Measurements from ENCODE around the gene PTGDR2.

Gene PTGDR2

GRCh38 chr11:60857378-60858232, 1.9 kb upstream of the PTGDR2 start:
- no peak for TF ChIP-seq GATA3 (IDR thresholded peaks at IDR 0.05; ENCODE audit: low read depth, low read length)

GRCh38 chr11:60854847-60855725, 664 bp downstream of the PTGDR2 start:
- TF ChIP-seq GATA2 (IDR thresholded peaks at IDR 0.05; ENCODE audit: low read depth, low read length), result no peak
- no peak for TF ChIP-seq GATA3 (IDR thresholded peaks at IDR 0.05; ENCODE audit: low read depth, low read length)

- TF ChIP-seq GATA2 (IDR thresholded peaks at IDR 0.05; ENCODE audit: low read depth, low read length) (no peak), GATA3 (IDR thresholded peaks at IDR 0.05; ENCODE audit: low read depth, low read length) (no peak)
These were observed 1.5 kb downstream of the PTGDR2 start for GRCh38 chr11:60854140-60854846.

DNA sequence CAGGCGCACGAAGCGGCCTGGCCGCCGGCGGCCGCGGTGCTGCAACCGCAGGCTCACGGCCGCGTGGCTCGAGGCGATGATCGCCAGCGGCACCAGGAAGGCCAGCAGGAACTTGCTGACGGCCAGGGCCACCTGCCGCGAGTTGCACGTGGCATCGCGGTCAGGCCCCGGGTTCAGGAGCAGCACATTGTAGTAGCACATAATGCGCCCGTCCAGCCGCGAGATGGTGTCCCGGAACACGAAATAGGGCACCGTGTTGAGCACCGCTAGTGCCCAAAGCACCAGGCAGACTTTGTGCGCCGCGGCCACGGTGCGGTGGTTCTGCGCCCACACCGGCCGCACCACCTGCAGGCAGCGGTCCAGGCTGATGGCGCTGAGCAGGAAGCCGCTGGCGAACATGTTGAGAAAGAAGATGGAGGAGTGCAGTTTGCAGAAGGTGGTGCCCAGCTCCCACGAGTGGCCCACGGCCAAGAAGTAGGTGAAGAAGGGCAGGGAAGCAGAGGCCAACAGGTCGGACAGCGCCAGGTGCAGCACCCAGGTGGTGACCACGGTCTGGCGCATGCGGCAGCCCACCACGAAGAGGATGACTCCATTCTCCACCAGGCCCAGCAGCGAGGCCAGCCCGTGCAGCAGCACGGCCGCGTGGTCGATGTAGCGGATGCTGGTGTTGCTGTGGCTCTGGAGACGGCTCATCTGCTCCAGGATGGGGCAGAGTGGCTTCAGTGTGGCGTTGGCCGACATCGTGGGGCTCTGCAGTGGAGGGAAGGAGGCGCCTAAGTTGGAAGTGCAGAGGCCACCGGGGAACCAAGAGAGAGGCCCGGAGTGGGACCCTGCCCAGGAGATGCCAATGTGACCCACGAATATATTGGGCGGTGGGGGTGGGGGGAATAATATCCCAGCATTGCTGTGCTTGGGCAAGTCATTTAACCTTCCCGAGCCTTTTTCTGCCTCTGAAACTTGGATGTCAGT, 2.5 kb downstream of the PTGDR2 start:
- no peak for TF ChIP-seq GATA3 (IDR thresholded peaks at IDR 0.05; ENCODE audit: low read depth, low read length)
- no peak for TF ChIP-seq GATA2 (IDR thresholded peaks at IDR 0.05; ENCODE audit: low read depth, low read length)

GRCh38 chr11:60852117-60852981, 3.4 kb downstream of the PTGDR2 start:
- TF ChIP-seq GATA3 (IDR thresholded peaks at IDR 0.05; ENCODE audit: low read depth, low read length) (no peak), GATA2 (IDR thresholded peaks at IDR 0.05; ENCODE audit: low read depth, low read length) (no peak)

GRCh38 chr11:60851327-60852104, 4.2 kb downstream of the PTGDR2 start:
- TF ChIP-seq GATA3 (IDR thresholded peaks at IDR 0.05; ENCODE audit: low read depth, low read length) (no peak), GATA2 (IDR thresholded peaks at IDR 0.05; ENCODE audit: low read depth, low read length) (no peak)

DNA sequence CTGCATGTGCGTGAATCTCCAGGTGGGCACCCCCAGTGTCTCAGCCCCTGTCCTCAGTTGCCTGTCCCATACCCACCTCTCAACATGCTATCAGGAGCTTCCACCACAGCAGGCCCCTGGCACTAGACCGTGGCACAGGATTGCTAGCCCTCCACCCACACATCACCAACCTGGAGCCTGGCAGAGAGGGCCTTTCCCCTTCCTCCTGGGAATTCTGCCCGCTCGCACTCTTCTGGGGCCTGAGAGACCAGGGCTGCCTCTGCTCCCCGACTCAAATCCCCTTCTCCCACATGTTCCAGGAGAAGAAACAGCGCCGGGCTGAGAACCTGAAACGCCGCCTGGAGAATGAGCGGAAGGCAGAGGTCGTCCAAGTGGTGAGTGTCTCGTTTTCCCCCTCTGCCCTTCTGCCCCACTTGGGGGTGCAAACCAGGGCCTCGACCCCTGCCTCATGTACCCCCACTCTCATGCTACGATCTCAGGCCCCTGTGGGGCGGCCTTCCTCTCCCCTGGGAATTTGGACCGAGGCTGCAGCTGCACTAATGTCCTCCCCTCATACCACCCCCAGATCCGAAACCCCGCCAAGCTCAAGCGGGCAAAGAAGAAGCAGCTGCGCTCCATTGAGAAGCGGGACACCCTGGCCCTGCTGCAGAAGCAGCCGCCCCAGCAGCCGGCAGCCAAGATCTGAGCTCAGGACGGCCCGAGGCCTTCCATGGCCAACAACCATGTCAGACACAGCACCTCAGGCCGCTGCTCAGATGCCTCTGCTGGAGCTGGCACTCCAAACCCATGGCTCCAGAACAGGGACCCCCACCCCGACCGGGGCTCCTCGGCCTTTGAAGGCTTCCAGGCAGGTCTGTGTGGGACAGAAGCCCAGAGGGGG, 5.9 kb downstream of the PTGDR2 start:
- TF ChIP-seq GATA3 (IDR thresholded peaks at IDR 0.05; ENCODE audit: low read depth, low read length), result no peak
- no peak for TF ChIP-seq GATA2 (IDR thresholded peaks at IDR 0.05; ENCODE audit: low read depth, low read length)

GRCh38 chr11:60848714-60849151, 7.0 kb downstream of the PTGDR2 start:
- TF ChIP-seq GATA3 (IDR thresholded peaks at IDR 0.05; ENCODE audit: low read depth, low read length) (no peak), GATA2 (IDR thresholded peaks at IDR 0.05; ENCODE audit: low read depth, low read length) (no peak)

DNA sequence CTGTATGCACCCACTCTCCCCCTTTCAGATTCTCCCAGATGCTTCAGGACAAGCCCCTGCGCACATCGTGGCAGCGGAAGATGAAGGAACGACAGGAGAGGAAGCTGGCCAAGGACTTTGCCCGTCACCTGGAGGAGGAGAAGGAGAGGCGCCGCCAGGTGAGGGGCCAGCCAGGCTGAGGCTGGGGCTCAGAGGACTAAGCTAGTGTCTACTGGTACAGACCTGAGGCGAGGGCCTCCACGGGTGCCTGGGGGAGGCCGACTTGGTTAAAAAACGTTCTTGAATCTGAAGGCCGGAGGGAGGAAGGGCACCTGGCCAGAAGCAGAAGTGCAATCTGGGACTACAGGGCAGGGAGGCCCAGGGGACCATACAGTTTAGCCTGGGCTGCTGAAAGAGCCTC, 7.9 kb downstream of the PTGDR2 start:
- no peak for TF ChIP-seq GATA2 (IDR thresholded peaks at IDR 0.05; ENCODE audit: low read depth, low read length)
- no peak for TF ChIP-seq GATA3 (IDR thresholded peaks at IDR 0.05; ENCODE audit: low read depth, low read length)

DNA sequence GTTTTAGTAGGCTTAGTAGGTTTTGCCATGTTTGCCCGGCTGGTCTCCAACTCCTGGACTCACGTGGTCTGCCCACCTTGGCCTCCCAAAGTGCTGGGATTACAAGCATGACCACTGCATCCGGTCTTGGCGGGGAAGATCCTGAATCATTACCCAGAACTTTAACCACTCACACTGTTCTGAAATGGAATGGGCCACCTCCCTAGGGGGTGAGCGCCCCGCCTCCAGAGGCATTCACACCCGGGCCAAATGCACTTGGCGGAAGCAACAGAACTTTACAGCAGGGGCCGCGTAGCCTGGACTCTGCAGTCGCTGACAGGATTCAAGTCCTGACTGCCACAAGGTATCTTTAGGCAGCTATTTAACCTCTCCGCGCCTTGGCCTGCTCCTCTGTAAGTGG, 8.5 kb downstream of the PTGDR2 start:
- TF ChIP-seq GATA3 (IDR thresholded peaks at IDR 0.05; ENCODE audit: low read depth, low read length) (no peak), GATA2 (IDR thresholded peaks at IDR 0.05; ENCODE audit: low read depth, low read length) (no peak)

GRCh38 chr11:60845338-60845737, 10.4 kb downstream of the PTGDR2 start:
- TF ChIP-seq GATA2 (IDR thresholded peaks at IDR 0.05; ENCODE audit: low read depth, low read length), result no peak
